GM18909 (cell line): ENCODE measurements around the gene LRRC8E.

Experiments used
- ATAC-seq: cut with Tn5 transposase; IDR thresholded peaks from one replicate; pipeline ENCODE4 v1.9.1; 2021; ENCODE audit warnings: mild to moderate bottlenecking; ENCODE audit not compliant: unreplicated experiment, poor library complexity

LRRC8E gene

DNA sequence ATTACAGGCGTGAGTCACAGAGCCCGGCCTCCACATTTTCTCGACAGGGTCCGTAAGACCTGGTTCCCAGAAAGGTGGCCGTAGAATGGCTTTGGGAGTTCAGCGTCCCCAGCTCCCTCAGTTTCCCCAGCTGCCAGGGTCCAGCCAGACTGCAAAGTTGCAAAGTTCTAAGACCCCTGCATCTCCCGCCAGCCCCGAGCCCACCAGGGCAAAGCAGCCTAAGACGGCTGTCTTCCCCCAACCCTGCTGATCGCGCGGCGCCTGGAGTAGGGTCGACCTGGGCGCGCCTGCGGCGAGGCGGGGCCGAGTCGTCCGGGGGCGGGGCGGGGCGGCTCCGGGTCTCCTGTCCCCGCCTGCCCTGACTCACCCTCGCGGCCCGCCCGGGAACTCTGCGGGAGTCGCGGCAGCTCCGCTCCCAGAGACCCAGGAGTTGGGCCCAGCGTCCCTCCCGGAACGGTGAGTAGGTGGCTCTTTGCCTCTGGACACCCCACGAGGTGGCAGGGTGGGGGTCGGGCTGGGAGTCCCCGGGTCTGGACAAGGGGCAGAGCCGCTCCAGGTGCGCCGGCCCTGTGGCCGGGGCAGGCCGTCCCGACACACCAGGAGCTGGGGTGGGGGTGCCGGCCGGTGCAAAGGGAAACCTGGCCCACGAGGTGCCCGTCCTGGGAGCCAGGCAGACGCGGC is at the start of gene LRRC8E:
LRRC8E (plus strand) TSS at position 366 of the 681 bp plus-strand sequence. CDS start 7,094 bp downstream, outside the sequence.
- no peak for ATAC-seq

DNA sequence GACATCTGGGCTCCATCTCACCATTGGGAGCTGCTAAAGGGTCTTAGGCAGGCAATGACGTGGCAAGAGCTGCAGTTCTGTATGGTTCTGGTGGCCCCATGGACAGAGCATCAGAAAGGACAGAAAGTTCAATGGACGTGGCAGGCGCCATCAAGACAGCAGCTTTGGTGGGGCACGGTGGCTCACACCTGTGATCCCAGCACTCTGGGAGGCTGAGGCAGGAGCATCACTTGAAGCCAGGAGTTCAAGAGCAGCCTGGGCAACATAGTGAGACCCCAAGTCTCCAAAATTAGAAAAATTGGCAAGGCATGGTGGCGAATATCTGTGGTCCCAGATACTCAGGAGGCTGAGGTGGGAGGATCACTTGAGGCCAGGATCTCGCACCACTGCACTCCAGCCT is 48.8 kb upstream of the LRRC8E start:
- ATAC-seq = no peak

DNA sequence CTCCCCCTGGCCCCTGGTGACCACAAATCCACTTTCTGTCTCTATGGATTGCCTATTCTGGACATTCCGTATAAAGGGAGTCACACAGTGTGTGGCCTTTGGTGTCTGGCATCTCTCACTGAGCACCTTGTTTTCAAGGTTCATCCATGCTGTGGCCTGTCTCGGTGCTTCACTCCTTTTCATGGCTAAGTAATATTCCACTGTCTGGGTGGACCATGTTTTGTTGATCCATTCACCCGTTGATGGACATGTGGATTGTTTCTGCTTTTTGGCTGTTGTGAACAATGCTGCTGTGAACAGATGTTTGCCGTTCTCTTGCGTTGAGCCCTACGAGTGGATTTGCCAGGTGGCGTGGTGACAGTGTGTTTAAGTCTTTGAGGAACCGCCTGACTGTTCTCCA is 47.7 kb upstream of the LRRC8E start:
- ATAC-seq = no peak

DNA sequence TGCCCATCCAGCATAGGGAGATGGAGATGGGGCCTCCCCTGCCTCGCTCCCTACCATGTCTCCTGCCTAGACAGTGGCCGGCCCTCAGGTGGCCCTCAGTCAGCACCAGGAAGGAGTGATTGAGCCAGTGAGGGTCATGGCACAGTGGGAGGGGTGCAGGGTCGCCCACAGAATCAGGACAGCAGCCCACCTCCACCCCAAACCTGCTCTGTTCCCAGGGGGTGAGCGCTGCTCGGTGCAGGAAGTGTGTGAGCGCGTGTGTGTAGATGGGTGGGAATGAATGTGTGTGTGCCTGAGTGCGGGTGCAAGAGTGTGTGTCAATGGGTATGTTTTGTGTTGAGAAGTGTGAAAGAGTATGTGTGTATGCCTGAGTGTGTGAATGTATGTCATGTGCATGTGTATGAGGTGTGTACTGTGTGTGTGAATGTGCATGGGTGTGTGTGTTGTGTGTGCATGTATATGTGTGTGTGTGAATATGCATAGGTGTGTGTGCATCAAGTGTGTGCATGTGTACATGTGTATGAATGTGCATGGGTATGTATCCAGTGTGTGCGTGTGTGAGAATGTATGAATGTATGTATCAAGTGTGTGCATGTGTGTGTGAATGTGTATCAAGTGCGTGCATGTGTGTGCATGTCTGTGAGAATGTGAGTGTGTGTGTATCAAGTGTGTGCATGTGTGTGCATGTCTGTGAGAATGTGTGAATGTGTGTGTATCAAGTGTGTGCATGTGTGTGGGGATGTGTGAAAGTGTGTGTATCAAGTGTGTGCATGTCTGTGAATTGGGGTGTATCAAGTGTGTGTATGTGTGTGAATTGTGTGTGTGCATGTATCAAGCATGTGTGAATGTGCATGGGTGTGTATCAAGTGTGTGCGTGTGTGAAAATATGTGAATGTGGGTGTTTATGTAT is 46.3 kb upstream of the LRRC8E start:
- ATAC-seq = no peak

DNA sequence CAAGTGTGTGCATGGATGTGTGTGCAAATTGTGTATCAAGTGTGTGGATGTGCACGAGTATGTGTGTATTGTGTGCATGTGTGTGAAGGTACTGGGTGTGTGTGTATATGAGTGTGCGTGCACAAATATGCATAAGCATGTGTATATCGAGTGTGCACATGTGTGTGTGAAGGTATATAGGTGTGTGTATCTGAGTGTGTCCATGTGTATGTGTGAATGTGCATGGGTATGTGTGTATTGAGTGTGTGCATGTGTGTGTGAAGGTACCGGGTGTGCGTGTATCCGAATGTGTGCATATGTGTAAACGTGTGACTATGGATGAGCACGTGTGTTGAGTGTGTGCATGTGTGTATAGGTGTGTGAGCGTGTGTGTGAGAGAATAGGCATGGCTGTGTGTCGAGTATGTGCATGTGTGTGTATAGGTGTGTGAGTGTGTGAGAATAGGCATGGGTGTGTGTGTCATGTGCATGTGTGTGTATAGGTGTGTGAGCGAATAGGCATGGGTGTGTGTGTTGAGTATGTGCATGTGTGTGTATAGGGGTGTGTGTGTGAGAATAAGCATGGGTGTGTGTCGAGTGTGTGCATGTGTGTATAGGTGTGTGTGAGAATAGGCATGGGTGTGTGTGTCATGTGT is 45.5 kb upstream of the LRRC8E start:
- no peak for ATAC-seq

DNA sequence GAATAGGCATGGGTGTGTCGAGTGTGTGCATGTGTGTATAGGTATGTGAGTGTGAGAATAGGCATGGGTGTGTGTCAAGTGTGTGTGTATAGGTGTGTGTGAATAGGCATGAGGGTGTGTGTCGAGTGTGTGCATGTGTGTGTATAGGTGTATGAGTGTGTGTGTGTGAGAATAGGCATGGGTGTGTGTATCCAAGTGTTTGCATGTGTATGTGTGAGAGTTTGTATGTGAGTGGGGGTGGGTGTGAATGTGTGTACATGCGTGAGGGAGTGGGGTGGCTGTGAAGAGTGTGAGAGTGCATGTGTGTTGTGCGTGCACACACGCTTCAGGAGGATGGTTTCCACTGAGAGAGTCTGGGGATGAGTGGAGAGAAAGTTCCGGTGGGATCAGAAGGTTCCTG is 44.8 kb upstream of the LRRC8E start:
- no peak for ATAC-seq

DNA sequence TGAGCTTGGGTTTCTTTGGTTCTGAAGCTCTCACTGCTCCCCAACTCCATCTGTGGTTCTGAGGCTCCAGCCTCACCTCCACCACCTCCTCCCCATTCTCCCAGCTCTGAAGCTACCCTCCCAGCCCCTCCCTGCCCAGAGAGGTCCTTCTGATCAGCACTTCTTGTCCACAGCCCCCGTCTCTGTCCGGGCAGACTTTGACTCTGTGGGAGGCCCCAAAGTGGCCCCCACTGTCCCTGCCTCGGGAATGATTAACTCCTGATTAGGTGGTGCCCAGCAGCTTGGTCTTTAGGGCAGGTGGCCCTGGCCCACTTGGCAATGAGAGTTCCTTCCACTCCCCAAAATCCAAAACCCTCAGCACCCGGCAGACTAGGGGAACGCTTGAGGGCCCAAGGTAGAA is 43.9 kb upstream of the LRRC8E start:
- ATAC-seq = no peak

DNA sequence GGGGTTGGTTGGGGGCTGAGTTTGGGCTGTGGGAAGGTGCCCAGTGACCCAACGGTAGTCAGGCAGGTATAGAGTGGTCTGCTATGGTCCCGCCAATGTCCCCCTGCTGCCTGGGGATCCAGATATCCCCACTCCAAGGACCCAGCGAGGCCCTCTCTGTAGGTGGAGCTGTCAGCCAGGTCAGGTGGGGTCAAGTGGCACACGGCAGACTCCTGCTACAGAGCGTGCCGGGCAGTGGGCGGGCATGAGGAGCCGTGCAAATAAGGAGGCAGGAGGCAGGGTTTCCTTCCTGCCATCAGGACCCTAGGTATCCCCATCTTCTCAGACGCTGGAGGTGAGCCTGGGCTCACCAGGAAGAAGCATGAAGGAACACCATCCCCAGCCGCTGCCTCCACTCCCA is 43.4 kb upstream of the LRRC8E start:
- no peak for ATAC-seq

DNA sequence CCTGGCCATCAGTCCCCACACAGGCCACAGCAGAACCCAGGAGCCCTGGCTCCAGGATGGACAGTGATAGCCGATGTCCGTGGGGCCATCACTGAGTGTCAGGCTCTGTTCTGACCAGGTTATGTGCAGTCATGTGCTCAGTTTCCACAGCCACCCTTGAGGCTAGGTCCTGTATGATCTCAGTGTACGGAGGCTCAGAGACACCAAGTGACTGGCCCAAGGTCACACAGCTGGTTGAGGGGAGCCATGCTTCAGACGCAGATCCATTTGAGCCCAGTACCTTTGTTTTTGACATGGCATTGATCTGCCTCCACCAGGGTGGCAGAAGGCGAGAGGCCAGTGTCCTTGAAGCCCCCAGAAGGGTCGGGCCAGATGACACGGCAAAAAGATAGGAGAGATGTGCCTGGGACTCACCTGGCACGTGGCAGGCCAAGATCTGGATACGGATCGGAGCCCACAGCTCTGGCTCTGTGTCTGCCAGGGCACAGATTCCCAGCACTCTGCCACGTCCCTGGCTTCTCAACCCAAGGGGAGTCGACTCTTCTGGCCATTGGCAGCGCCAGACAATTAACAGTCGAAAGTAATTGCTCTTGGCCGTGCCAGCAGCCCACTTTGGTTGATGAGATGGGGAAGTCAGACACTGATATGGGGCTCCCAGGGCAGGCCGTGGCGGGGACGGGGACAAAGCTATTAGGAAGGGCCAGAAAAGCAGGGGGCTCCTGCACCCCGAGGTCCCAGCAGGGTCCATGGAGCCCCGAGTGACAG is 42.7 kb upstream of the LRRC8E start:
- no peak for ATAC-seq

DNA sequence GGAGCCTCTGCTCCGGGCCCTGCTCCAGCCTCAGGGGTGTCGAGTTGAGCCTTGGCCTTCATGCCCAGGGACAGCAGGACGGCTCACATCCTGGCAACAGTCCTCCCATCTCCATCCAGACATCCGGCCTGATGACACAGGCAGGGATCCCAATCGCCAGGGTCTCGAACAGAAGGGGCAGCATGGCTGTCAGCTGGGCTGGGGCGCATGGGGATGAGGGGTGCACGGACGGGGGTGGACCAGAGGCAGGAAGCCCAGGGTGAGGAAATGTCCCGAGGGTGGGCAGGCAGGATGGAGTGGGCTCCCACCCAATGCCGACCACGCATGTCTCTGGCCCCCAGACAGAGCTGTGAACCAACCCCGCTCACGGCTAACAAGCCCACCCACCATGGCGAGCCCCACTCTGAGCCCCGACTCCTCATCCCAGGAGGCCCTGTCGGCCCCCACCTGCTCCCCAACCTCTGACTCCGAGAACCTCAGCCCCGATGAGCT is 42.1 kb upstream of the LRRC8E start:
- no peak for ATAC-seq

DNA sequence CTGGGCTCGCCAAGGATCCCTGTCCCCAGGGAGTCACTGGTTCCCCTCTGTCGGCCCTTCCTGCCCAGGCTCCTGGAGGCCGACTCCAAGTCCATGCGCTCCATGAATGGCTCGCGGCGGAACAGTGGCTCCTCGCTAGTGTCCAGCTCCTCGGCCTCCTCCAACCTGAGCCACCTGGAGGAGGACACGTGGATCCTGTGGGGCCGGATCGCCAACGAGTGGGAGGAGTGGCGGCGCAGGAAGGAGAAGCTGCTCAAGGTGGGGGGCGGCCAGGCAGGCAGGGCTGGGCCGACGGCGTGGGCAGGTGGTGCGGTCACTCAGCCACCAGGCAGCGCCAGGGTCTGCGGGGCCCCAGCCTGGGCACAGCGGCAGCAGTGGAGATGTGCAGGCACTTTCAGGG is 40.6 kb upstream of the LRRC8E start:
- ATAC-seq = no peak

DNA sequence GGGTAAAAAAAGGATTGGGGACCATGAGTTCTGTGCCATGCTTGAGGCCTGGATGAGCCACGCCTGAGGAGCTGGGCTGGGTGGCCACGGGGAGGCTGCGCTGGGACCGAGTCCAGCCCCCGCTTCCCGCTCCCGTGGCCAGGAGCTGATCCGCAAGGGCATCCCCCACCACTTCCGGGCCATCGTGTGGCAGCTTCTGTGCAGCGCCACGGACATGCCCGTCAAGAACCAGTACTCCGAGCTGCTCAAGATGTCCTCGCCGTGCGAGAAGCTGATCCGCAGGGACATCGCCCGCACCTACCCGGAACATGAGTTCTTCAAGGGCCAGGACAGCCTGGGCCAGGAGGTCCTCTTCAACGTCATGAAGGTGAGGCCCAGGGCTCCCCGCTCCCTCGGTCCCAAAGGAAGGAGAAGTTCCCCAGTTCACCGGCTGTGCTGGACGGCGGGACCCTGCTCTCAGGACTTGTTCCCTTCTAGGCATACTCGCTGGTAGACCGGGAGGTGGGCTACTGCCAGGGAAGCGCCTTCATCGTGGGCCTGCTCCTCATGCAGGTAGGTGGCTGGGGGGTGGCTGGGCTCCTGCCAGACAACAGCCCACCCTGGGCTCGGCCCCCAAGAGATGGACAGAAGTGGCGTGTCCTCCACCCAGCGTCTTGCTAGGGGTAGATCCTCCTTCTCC is 39.4 kb upstream of the LRRC8E start:
- no peak for ATAC-seq

DNA sequence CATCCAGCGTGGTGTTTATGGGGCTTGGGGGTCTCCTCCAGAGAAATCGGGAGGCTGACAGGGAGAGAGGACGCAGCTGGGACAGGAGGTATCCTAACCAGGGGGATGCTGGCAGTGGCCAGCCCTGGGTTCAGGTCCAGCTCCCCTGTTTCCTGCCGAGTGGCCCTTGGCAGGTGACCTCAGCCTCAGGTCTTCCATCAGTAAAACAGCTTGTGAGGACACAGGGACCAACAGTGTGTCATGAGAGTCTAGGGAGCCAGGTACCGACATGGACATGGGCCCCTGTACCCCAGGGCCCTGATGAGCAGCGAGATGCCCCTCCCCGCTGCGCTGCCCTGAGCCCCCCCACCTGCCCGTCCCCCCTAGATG is 38.7 kb upstream of the LRRC8E start:
- ATAC-seq = no peak

DNA sequence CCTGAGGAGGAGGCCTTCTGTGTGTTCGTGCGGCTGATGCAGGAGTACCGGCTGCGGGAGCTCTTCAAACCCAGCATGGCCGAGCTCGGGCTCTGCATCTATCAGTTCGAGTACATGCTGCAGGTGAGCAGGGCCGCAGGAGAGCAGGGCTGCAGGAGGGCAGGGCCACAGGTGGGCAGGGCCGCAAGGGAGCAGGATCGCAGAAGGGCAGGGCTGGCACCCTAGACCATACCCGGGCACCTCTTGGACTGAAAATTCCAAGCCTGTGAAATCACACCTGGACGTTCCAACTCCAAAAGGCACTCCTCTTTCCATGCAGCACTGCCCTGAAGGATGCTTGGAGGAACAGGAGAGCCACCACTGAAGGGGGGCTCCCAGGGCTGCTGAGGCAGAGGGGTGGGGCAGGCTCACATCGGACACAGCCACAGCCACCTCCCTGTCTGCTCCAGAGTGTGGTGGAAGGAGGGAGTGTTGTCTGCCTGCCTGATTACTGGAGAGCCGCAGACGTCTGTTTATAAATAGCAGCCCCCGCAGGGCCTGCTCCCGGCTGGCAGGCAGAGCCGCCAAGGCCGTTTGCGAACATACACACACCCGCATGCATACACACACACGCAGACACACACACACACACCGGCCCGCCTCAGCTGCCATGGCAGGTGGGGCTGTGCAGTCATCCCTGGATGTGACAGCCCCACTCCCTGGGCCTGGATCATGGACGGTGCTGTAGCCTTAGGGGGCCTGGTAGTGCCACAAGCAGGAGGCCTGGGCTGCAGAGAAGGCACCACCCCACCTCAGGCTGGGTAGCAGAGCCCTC is 38.1 kb upstream of the LRRC8E start:
- no peak for ATAC-seq

DNA sequence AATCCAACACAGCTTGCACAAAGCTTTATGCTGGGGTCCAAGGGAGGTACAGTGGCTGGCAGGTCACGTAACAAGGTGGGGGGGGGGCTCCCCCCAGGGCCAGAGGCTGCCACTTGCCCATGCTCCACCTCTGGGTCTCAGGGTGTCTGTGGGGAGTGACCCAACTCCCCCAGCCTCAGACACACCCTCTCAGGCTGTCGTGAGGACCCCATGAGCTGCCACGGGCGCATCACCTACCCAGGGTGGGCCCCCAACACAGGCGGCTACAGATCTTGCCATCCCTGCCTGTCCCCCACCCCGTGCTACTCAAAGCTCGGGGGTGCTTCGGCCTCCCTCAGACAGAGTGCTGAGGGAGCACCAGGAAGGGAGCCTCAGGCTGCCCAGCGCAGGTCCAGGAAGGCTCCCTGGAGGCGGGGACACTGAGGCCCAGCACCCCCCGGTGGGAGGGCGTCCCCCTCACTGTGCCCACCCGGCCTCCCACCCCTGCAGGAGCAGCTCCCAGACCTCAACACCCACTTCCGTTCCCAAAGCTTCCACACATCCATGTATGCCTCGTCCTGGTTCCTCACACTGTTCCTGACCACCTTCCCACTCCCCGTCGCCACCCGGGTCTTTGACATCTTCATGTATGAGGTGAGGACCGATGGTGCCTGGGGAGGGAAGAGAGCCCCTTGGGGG is 37.2 kb upstream of the LRRC8E start:
- no peak for ATAC-seq

DNA sequence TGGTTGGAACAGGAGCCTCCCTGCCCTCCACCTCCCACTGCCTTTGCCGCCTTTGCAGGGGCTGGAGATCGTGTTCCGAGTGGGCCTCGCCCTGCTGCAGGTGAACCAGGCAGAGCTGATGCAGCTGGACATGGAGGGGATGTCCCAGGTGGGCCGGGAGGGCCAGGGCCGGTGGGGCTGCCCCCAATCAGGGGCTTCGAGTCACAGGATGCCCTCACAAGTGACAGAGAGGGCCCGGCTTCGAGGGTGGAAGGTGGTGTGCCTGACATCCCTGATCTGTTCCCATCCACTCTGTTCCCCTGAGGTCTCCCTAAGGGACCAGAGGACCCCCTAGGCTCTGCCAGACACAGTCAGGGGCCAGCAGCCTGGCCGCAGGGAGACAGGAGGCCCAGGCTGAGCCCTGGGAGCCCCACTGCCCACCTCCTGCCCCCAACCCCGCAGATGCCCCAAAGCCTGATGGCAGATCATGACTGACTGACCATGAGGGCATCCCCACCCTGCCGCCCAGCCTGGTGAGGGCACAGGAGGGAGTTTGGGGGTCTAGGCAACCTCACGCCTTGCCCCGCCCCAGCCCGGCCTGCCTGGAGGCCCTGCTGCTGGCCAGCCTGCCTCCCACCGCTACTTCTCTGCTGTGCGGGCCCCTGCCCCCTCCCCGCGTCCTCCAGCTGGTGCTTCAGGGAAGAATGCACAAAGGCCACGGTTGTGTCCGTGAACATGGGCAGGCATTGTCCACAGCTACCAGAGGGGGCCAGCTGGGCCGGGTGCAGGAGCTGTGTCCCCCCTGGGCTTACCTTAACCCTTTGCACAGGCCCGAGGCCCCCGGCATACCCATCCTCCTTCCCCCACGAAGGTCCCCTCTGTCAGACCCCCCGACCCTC is 36.4 kb upstream of the LRRC8E start:
- no peak for ATAC-seq
